Measurements from ENCODE around the gene SLC8A2.

Gene SLC8A2, protein sequence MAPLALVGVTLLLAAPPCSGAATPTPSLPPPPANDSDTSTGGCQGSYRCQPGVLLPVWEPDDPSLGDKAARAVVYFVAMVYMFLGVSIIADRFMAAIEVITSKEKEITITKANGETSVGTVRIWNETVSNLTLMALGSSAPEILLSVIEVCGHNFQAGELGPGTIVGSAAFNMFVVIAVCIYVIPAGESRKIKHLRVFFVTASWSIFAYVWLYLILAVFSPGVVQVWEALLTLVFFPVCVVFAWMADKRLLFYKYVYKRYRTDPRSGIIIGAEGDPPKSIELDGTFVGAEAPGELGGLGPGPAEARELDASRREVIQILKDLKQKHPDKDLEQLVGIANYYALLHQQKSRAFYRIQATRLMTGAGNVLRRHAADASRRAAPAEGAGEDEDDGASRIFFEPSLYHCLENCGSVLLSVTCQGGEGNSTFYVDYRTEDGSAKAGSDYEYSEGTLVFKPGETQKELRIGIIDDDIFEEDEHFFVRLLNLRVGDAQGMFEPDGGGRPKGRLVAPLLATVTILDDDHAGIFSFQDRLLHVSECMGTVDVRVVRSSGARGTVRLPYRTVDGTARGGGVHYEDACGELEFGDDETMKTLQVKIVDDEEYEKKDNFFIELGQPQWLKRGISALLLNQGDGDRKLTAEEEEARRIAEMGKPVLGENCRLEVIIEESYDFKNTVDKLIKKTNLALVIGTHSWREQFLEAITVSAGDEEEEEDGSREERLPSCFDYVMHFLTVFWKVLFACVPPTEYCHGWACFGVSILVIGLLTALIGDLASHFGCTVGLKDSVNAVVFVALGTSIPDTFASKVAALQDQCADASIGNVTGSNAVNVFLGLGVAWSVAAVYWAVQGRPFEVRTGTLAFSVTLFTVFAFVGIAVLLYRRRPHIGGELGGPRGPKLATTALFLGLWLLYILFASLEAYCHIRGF

DNA sequence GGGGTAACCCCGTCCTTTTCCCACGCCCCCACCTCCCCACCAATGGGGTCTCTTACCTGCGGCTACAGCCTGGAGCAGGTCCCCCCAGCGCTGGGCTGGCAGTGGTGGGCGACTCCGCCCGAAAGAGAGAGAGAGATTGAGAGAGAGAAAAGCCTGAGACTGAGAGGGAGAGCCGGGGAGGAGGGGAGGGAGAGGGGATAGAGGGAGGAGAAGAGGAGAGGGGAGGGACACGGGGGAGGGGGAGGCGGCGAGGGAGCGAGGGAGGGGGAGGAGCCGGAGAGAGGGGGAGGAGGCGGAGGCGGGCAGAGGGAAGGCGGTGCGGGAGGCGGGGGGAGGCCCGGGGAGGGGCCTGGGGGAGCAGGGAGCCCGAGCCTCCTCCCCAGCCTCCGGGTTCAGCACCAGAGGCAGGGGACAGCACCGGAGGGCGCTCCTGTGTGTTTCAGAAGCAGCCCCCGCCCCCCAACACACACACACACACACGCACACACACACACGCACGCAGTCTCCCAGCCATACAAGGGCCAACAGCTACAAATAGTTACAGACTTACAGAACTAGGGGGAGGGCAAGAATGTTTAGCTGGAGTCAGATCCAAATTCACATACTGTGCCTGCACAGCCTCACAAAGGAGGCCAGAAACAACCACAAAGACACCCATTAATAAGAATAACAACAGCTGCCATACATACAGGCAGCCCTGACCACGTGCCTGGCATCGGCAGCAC, at the start of gene SLC8A2:
TSS of gene SLC8A2 (minus strand) at position 161 of the 725 bp plus-strand sequence. CDS start 5,490 bp downstream, outside the sequence.
- DNase-seq, result peak; percentile 70

DNA sequence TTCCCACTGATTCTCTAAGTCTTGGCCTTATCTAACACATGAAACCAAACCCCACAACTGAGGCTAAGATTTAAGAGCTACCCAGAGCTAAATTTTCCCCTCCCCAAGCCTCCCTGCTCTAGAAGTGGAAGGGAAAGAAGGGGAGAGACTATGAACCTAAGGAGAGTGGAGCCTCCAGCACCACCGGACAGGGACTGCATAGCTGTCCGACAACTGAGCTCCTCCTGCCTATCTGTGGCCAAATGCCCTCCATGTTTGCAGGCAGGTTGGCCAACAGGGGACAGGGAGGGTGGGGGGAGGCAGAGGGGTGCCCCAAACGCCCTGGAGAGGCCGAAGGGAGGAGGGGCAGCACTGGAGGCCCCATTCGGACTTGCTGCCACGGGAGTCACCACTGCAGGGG, 49.1 kb upstream of the SLC8A2 start:
- DNase-seq, result no peak

DNA sequence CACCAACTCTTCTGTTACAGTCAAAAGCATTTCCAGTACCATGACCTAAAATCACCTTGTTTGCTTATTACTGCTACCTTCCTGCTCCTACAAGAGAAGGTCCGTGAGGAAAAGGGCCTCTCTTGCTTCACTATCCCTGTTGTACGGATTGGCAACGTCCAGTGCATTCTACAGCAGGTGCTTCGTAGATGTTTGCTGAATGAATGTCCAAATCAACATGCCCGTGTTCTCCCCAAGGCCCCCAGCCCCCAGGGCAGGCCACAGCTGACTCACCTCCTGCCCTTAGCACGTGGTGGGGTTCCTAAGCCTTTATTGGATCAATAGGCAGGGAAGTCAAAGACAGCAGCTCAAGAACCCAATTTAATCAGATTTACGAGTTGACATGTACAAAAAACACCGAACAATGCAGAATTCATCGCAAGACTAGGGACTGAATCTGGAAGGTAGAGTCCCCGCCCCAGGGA, 48.7 kb upstream of the SLC8A2 start:
- no peak for DNase-seq

DNA sequence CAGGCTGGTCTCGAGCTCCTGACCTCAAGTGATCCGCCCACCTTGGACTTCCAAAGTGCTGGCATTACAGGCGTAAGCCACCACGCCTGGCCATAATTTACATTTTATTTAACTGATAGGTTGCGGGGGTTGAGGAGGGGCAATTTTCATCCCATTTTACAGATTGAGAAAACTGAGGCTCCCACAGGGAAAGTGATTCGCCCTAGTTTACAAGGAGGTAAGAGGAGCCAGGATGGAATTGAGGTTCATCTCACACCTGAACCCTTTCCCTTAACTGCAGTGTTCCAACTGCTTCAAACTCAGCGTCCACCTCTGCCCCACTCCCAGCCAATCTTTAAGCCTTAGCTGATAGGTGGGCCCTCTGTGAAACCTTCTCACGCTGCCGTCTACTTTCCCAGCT, 47.2 kb upstream of the SLC8A2 start:
- DNase-seq, result no peak

DNA sequence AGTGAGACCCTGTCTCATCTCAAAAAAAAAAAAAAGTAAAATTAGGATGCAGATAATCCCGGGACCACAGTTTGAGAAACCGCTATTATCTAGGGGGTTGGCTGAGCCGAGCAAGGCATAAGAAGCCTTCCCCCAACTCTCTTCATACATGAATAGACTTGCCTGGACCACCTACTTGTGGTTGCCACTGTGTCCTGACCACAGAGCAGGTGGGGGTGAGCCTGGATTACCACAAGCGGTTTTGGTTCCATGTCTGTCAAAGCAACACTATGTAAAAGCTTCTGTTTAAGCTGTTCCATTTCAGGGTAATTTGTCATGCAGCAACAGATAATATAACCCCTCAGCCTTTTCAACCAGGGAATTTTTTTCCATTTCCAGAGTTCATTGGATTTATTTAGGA, 46.4 kb upstream of the SLC8A2 start:
- DNase-seq, result peak; percentile 57

DNA sequence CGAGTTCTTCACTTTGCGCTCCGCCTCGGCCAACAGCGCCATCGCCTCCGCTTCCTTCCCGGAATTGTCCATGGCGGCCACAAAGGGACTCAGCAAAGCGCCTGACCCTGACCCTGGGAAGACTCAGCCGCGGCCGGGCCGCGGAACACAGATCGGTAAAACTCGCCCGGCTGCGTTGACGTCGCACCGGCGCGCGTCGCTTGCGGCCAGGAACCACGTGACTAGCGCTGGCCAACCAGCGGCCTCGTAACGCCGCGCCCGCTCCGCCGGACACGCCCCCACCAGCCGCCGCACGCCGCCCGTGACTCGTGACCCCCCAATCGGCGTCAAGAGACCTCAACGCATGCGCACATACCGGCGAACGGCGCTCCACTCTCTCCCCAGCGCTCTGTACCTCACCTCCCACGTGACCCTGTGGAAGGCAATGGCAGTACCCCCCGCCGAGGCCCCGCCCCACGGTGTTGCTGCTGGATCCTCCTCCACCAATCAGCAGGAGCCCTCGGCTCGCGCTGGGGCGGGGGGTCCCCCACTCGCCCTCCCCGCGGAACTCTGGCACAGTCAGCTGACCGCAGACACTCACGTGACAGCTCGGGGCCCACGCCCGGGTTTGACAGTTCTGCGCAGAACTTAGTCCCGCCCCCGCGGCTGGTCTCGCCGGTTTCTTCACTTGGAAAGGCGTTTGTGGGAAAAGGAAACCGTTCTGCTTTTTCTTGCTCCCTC, 43.3 kb upstream of the SLC8A2 start, which contains the start of gene NAPA:
TSS of gene NAPA (minus strand) at position 195 of the 720 bp plus-strand sequence. CDS start at position 72, 123 bp downstream.
- DNase-seq, result peak; percentile 100

DNA sequence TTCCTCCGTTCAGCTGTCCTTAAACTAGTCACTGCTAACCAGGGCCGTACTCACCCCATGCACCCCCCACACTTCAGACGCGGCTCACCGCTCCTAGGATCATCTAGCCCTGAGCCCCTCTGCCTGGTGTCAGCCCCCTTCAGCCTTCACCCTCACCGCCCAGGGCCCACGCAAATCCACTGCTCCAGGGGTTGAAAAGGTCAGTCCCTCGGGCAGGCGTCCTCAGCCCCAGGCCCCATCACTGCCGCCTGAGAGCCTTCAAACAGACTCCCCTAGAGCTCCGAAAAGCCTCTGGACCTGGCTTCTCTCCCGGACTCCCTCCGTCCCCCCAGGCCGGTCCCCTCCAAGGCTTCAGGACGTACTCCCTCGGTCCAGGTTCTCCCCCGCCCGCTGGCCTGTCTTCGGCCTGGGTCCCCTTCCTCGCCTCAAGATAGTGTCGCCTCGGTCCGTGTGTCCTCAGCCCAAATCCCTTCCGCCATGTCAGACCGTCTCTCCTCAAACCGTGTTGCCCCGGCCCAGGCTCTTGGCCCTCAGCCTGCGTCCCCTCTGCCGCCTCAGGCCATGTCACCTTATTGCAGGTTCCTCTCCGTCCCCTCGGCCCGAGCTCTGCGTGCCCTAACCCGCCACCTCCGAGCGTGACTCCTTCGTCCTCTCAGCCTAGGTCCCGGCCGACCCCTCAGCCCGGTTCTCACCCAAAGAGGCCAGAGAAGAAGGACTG, 42.6 kb upstream of the SLC8A2 start:
- no peak for DNase-seq

DNA sequence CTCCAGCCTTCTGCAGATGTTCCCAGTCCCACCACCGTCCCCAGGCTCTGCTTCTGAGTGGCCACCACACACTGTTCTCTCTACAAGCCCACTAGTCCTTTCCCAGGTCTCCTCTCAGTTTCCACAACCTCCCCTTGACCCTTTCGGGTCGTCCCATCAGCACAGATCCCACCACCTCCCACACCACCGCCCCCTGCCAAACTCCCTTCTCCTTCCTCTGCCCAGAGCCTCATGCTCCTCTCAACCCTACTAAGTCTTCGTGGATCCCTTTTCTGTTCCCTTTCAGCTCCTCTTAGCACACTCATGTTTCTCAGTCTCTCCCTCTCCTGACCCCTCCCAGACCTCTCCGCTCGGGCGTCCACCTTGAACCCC, 41.2 kb upstream of the SLC8A2 start:
- no peak for DNase-seq

DNA sequence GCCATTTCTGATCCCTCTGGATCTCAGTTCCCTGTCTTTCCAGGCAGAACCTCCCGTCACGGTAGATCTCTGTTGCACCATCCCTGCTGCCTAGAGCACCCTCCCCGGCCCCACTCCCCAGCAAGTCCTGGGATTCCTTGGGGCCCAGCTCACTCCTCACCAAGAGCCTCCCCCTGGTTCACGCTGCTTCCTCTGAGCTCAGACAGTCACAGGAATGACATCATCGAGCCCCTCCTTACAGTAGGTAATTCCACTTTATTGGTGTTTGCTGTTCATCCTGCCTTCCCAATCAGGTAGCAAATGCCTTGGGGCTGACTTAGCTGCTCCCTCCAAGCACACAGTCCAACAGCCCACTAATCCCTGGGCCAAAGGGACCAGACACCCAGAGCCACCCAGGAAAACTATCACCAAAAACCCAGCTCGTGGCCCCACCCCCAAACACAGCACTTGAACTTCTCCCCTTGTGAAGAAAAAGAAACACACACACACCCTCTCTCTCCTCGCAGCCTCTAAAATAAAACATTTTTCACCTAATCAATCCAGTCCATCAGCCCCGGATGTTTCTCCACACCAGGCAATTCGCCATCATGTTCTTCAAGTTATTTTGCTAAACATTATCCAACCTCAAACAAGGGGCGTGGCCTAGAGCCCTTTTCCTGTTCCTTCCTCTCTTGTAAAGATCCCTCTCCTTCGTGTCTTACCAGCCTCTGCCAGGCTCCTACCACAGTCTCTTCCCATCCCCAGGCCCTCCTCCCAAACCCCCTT, 40.7 kb upstream of the SLC8A2 start:
- no peak for DNase-seq

DNA sequence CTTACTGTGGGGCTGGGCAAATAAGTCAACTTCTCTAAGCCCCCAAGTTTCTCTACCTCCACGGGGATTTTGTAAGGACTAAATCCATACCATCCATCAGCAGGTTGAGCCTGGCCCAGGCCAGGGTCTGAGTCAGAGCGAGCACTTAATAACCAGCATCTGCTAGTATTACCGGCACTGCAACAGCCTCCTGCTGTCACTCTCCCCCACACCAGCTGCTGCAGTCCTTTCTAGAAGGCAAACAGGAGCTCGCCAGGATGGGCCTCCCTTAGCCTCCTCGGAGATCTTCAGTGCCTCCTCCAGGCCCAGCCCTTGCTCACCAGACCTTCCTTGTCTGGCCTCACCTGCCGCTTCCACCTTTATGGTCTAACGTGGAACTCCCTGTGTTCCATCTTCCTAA, 40.0 kb upstream of the SLC8A2 start:
- no peak for DNase-seq

DNA sequence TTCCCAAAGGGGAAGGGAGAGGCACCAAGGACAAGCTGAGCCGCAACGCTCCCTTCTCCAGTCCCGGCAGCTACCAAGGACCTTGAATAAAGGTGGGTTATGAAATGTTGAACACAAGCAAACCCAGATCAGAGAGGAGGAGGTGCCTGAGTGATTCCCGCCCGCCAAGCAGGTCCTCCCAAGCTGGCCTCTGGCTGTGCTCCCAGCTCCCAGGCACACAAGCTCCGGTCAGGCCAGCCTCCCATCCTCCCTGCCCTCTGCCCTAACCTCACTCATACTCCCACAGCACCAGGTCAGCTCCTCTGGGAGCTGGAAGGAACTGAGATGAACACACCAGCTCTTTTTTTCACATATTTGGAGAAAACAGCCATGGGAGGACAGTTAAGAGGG, 39.4 kb upstream of the SLC8A2 start:
- no peak for DNase-seq

DNA sequence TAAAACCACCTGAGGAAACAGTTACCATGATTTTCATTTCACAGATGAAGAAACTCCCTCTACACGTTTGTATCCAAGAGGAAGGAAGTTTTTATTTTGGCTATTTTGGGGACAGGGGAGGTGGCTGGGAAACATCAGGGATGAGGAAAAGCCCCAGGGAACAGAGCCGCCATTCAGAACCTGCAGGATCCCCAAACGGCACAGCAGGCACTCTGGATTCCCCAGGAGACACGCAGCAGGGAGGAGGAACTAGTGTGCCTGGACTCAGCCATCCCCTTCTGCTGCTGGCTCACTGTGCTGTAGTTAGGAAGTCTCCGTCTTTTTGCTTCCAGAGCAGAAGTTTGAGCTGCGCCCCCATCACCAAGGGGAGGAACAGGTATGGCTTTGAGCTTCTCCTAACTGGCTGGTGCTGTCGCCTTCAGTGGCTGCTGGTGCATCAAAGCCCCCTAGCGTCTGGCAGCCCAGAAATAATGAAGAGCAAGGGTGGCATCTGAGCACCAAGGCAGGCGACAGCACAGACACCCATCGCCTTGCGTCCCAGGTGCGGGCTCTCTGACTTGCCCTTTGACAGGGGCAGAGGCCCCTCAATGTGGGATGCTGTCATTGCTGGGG, 38.9 kb upstream of the SLC8A2 start:
- no peak for DNase-seq

DNA sequence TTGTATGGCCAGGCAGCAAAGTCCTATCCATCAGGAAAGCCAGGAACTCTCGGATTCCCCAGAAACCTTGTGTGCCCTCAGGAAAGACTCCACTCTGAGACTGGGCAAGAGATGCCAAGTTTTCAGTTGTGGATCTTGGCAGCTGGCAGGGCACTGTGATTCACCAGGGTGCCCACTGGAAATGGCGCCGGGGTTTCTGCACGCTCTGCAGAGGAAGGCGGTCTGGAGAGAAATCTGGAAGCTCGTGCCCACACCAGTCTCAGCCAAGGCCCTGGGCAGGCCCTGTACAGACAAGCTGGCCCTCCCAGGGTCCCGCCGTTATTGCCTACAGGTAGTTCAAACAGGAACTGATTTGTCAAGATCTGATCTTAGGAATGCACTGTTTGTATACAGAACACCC, 38.3 kb upstream of the SLC8A2 start:
- DNase-seq, result no peak

DNA sequence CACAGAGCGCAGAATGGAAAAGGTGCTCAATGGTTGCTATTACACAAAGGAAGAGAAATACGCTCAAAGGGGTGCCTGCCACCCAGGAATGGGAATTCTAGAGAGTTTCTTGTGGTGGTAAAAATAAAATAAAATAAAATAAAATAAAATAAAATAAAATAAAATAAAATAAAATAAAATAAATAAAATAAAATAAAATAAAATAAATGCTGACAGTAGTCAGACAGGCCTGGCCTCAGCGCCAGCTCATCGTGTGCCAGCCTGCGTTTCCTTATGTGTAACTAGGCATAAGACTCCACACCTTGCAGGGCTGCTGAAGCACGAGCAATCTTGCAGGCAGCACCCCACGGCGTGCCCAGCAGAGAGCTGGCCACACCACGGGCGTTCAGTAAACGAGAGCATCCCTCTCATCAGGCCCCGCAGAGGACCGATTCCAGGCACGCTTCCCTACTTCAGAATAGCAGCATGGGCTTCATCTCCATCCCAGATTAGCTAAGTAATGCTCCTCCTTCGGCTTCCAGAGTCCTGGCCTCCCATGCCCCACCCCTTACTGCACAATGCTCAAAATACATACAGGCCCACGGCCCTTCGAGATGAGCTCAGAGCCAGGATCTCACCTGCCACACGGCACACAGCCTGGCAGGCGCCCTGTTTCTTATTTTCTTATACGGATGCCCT, 37.6 kb upstream of the SLC8A2 start:
- DNase-seq, result no peak

DNA sequence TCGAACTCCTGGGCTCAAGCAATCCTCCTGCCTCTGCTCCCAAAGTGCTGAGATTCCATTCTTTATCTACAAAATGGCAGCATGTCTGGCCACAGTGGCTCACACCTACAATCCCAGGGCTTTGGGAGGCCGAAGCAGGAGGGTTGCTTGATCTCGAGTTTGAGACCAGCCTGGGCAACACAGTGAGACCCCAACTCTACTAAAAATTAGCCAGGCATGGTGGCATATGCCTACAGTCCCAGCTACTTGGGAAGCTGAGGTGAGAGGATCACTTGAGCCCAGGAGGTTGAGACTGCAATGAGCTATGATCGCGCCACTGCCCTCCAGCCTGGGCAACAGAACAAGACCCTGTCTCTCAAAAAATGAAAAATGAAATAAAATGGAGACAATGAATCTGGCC, 37.0 kb upstream of the SLC8A2 start:
- DNase-seq, result no peak

DNA sequence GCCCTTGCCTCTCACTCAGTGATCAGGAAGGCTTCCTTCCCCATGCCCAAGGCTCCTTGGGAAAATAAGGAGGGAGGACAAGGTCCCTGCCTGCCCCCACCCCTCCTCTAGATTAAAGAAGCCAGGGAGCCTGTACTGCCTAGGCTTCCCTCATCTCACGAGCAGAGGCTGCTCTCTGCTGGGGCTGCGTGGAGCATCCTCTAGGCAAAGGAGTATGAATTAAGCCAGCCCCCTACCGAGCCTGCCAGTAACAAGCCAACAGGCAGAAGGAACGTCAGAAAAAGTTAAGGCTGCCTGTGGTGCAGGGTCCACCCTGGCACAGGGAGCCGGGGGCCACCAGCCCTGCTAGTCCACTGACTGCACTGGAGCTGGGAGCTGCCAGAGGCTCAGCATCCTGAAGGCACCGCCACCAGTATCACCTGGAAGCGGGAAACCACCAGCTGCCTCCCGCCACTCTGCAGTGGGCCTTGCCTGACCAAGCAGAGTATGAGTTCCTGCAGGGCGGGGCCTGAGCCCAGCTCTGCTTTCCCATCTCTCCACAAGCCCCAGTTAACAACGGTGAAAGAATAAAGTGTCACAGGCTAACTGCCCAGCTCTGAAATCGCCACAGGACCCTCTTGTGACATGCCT, 36.3 kb upstream of the SLC8A2 start:
- DNase-seq, result no peak

DNA sequence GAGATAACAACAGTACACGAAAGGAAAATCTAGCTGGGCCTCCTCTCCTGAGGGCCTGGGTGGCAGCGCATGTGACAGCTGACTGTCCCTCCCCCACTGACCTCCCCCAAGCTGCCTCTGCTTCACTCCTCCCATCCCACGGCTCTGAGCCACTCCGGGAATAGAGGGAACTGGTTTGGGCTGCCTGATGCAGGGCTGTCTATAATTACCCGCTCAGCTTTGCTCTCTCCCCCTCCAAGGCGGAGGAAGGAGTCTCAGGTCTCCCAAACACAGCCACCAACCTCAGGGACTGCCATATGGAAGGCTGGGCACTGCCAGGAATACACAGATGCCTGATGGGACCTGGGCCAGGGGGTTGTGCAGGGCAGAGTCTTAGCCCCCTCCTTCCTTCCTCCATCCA, 35.3 kb upstream of the SLC8A2 start:
- no peak for DNase-seq

DNA sequence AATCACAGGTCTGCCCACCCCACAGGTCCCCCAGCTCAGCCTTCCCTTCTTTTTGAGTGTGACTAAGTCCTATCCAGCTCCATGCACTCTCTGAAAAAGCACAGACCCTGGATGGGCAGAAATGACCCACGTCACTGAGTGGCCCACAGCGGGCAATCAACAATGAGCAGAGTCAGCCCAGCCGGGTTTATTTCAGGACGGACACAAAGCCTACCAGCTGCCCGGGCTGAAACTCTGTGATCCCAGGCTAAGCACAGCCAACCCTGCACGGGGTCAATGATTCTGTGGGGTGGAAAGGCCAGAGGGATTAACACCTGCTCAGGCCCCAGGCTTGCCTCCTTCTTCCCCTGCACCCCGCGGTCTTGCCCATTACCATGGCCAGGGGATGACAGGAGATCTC, 34.8 kb upstream of the SLC8A2 start:
- no peak for DNase-seq

DNA sequence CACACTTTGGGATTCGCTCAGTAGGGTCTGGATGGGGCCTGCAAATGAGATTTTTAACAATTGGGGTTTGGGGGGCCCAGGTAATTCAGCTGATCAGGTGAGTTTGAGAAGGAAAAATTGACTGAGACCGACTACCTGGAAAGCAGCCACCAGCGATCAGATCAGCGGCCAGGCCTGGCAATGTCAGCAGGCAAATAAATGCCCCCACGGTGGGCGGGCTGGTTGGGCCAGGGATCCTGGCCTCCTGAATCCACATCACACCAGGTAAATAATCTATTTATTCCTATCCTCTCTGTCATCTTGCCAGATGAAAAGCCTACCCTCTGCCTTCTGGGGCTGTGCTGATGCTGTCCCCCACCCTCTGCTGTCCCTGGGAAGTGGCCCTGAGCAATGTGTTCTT, 33.8 kb upstream of the SLC8A2 start:
- DNase-seq, result no peak

DNA sequence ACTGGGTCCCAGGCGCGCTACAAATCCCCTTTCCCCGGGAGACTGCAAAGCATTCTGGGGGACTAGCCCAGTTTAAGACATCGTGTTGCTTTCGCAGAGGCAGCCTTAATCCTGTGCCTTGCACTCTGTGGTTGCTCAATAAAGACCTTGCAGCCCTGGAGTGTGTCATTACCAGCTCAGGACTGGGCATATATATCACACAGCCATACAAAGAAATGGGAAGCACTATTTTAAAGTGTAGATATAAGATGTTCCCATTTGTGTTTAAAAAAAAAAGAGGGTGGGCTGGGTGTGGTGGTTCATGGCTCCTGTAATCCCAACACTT, 32.1 kb upstream of the SLC8A2 start:
- no peak for DNase-seq

Measured in activated naive CD4-positive, alpha-beta T cell treated with anti-CD3 and anti-CD28 coated beads, Interleukin-2, amount 50 U/mL, for 16 hours (primary cell).